Peyer's patch (tissue), 4 donors: ENCODE measurements around the gene SLF2. TPM values are rescaled to one million over a fixed set of nuclear protein-coding genes. Genes with fewer than 3 reads are reported as not detected.
A peak's percentile ranks its signal among the peaks of the same experiment; 100 is the strongest.
"Not testable (repeated sequence)": the region's sequence is repeated elsewhere in the genome, so short reads cannot be mapped to it uniquely, and the experiment has no call there.

Experiments
- DNase-seq, 3 donors: peaks; one replicate each; pipeline ENCODE4 v3.0.0-alpha.2; 2017 to 2019
- H3K27ac ChIP-seq, 4 donors: fragments of 200-600 bp; sonication (generic); one replicate each; pipeline ENCODE4 v1.5.1; 2016 to 2019
- H3K27me3 ChIP-seq, 2 donors: fragments of 200-600 bp; sonication (generic); one replicate each; pipeline ENCODE4 v1.5.1; 2019
- H3K36me3 ChIP-seq, 3 donors: fragments of 200-600 bp; sonication (generic); one replicate each; pipeline ENCODE4 v1.5.1; 2016 to 2019
- H3K4me1 ChIP-seq, 4 donors: fragments of 200-600 bp; sonication (generic); one replicate each; pipeline ENCODE4 v1.5.1; 2016 to 2019
- H3K4me3 ChIP-seq, 4 donors: fragments of 200-600 bp; sonication (generic); 1 replicate in 3 of 4; 2 replicates in 1 of 4; pipeline ENCODE4 v1.5.1; 2016 to 2019; ENCODE audit warnings: mild to moderate bottlenecking in 1 of 4
- H3K9me3 ChIP-seq, 4 donors: fragments of 200-600 bp; sonication (generic); one replicate each; pipeline ENCODE4 v1.5.1; 2016 to 2019; ENCODE audit warnings: mild to moderate bottlenecking in 1 of 4
- POLR2A ChIP-seq, 2 donors: fragments of 450-650 bp; IDR thresholded peaks; one replicate each; pipeline ENCODE4 v1.5.1; 2017; ENCODE audit warnings: antibody characterized with exemption in 2 of 2, mild to moderate bottlenecking in 2 of 2, moderate library complexity in 2 of 2
- total RNA-seq, 4 donors: library from RNA; depleted of rRNA; stranded (reverse); fragments of >200 nt; gene quantifications; one replicate each; pipeline ENCODE4 v1.1.0, GENCODE V29; 2016
- TF ChIP-seq, protein P1 (sequence below), 6 experiments: fragments of 450-650 bp in 4 of 6; fragments of 200-600 bp in 2 of 6; sonication (generic) in 1 of 6; IDR thresholded peaks; one replicate each; pipeline ENCODE4 v1.5.1; 2017 to 2019; ENCODE audit warnings: antibody characterized with exemption in 6 of 6, mild to moderate bottlenecking in 3 of 6, moderate library complexity in 1 of 6

The SLF2 gene
- total RNA-seq, 4 donors from 2014 or later: 11.0 to 37.2 (median 32.0) TPM

- Histone ChIP-seq H3K27ac (peak overlapping the region; percentile 26 to 91 (median 86)), H3K9me3 (no peaks in the 10 kb centered on the region), H3K4me3 (peak overlapping the region; percentile 41 to 78 (median 66)), H3K27me3 (no peaks in the 10 kb centered on the region), H3K4me1 (peaks cover 0 to 22% (median 7%) of the 10 kb centered on the region in 4 donors), H3K36me3 (peaks cover 0 to 15% (median 0%) of the 10 kb centered on the region in 3 donors)
- TF ChIP-seq, protein P1, sequence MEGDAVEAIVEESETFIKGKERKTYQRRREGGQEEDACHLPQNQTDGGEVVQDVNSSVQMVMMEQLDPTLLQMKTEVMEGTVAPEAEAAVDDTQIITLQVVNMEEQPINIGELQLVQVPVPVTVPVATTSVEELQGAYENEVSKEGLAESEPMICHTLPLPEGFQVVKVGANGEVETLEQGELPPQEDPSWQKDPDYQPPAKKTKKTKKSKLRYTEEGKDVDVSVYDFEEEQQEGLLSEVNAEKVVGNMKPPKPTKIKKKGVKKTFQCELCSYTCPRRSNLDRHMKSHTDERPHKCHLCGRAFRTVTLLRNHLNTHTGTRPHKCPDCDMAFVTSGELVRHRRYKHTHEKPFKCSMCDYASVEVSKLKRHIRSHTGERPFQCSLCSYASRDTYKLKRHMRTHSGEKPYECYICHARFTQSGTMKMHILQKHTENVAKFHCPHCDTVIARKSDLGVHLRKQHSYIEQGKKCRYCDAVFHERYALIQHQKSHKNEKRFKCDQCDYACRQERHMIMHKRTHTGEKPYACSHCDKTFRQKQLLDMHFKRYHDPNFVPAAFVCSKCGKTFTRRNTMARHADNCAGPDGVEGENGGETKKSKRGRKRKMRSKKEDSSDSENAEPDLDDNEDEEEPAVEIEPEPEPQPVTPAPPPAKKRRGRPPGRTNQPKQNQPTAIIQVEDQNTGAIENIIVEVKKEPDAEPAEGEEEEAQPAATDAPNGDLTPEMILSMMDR (IDR thresholded peaks at IDR 0.05): no peak
- TF ChIP-seq POLR2A (IDR thresholded peaks at IDR 0.05): peak in 1 of 2 donors; percentile 43
- peak; percentile 40 to 92 (median 90) for DNase-seq
Measured at GRCh38 chr10:100970076-100970913, 57.5 kb downstream of the SLF2 start.

GRCh38 chr10:100970914-100971811 is 58.4 kb downstream of the SLF2 start:
- no peaks in the 10 kb centered on the region for H3K27me3 ChIP-seq
- DNase-seq: peak; percentile 12 to 79 (median 71)
- H3K4me3 ChIP-seq: peak overlapping the region in 2 of 4 donors; percentile 77 to 78
- H3K9me3 ChIP-seq: no peaks in the 10 kb centered on the region
- H3K36me3 ChIP-seq: peaks cover 0 to 7% (median 0%) of the 10 kb centered on the region in 3 donors
- peak overlapping the region in 3 of 4 donors; percentile 85 to 91 (median 87) for H3K27ac ChIP-seq
- peaks cover 0 to 22% (median 7%) of the 10 kb centered on the region in 4 donors for H3K4me1 ChIP-seq
- TF ChIP-seq, protein P1 (IDR thresholded peaks at IDR 0.05): peak in 3 of 6 experiments; percentile 21 to 26 (median 26)
- TF ChIP-seq POLR2A (IDR thresholded peaks at IDR 0.05): peak; percentile 9 to 16

DNA sequence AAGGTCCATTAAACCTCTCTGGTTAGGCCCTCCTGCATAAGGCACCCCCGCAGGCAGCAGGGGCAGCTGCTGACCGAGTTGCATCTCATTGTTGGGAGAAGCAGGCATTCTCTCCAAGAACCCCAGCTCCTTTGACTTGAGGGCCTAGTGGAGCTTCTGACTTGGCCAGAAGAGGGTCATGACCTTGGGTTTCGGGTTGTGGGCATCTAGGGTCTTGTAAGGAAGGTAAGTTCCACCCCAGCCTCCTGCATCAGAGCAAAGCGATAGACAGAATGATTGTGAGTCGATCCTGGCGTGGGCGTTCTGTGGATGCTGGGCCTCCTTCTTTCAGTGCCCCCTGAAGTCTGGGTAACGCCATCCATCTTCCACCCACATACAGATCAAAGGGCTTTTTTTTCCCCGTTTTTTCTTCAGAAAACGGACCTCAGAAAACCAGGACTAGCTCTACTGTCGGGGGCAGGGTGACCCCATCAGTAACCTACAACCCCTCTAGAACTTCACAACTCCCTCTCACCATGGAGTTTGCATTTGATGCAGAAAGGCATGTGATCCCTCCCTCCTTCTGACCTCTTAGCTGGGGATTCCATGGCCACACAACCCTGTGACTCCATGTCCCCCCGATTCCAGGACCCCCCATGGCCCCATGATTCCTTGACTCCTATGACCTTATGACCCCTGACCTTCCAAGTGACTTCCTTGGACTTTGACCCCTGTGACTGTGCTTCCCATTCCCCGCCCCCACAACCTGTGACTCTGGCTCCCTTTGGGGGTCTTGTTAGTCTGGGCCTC is 59.5 kb downstream of the SLF2 start:
- H3K4me3 ChIP-seq: peak overlapping the region in 1 of 4 donors; percentile 24
- peaks cover 0 to 13% (median 0%) of the 10 kb centered on the region in 3 donors for H3K36me3 ChIP-seq
- H3K27me3 ChIP-seq: no peaks in the 10 kb centered on the region
- peaks cover 0 to 22% (median 7%) of the 10 kb centered on the region in 4 donors for H3K4me1 ChIP-seq
- peak overlapping the region in 2 of 4 donors; percentile 85 to 91 for H3K27ac ChIP-seq
- TF ChIP-seq, protein P1 (IDR thresholded peaks at IDR 0.05): no peak
- no peak for TF ChIP-seq POLR2A (IDR thresholded peaks at IDR 0.05)
- H3K9me3 ChIP-seq: no peaks in the 10 kb centered on the region
- peak in 1 of 3 donors; percentile 8 for DNase-seq

- Histone ChIP-seq H3K4me3 (no peak overlapping the region), H3K36me3 (peaks cover 0 to 20% (median 0%) of the 10 kb centered on the region in 3 donors), H3K27ac (no peak overlapping the region), H3K27me3 (no peaks in the 10 kb centered on the region), H3K9me3 (no peaks in the 10 kb centered on the region), H3K4me1 (peaks cover 0 to 20% (median 7%) of the 10 kb centered on the region in 4 donors)
- no peak for TF ChIP-seq POLR2A (IDR thresholded peaks at IDR 0.05)
- TF ChIP-seq, protein P1 (IDR thresholded peaks at IDR 0.05): no peak
- DNase-seq: peak in 1 of 3 donors; percentile 8
Measured at GRCh38 chr10:100972904-100973535, 60.3 kb downstream of the SLF2 start.

- not testable (repeated sequence) for H3K4me3 ChIP-seq, H3K27me3 ChIP-seq, H3K4me1 ChIP-seq, H3K9me3 ChIP-seq, H3K27ac ChIP-seq
- DNase-seq: peak in 1 of 3 donors; percentile 6
- peaks cover 0 to 43% (median 0%) of the 10 kb centered on the region in 3 donors for H3K36me3 ChIP-seq
Measured at GRCh38 chr10:100975397-100975796, 62.6 kb downstream of the SLF2 start.
